Peyer's patch (tissue), 4 donors: ENCODE measurements around the gene ZNF184. TPM values are rescaled to one million over a fixed set of nuclear protein-coding genes. Genes with fewer than 3 reads are reported as not detected.

Experiments
- DNase-seq, 3 donors: peaks; one replicate each; pipeline ENCODE4 v3.0.0-alpha.2; 2017 to 2019
- H3K27ac ChIP-seq, 4 donors: fragments of 200-600 bp; sonication (generic); one replicate each; pipeline ENCODE4 v1.5.1; 2016 to 2019
- H3K27me3 ChIP-seq, 2 donors: fragments of 200-600 bp; sonication (generic); one replicate each; pipeline ENCODE4 v1.5.1; 2019
- H3K36me3 ChIP-seq, 3 donors: fragments of 200-600 bp; sonication (generic); one replicate each; pipeline ENCODE4 v1.5.1; 2016 to 2019
- H3K4me1 ChIP-seq, 4 donors: fragments of 200-600 bp; sonication (generic); one replicate each; pipeline ENCODE4 v1.5.1; 2016 to 2019
- H3K4me3 ChIP-seq, 4 donors: fragments of 200-600 bp; sonication (generic); 1 replicate in 3 of 4; 2 replicates in 1 of 4; pipeline ENCODE4 v1.5.1; 2016 to 2019; ENCODE audit warnings: mild to moderate bottlenecking in 1 of 4
- H3K9me3 ChIP-seq, 4 donors: fragments of 200-600 bp; sonication (generic); one replicate each; pipeline ENCODE4 v1.5.1; 2016 to 2019; ENCODE audit warnings: mild to moderate bottlenecking in 1 of 4
- CTCF ChIP-seq, 6 experiments: fragments of 450-650 bp in 4 of 6; fragments of 200-600 bp in 2 of 6; sonication (generic) in 1 of 6; IDR thresholded peaks; one replicate each; pipeline ENCODE4 v1.5.1; 2017 to 2019; ENCODE audit warnings: antibody characterized with exemption in 6 of 6, mild to moderate bottlenecking in 3 of 6, moderate library complexity in 1 of 6
- POLR2A ChIP-seq, 2 donors: fragments of 450-650 bp; IDR thresholded peaks; one replicate each; pipeline ENCODE4 v1.5.1; 2017; ENCODE audit warnings: antibody characterized with exemption in 2 of 2, mild to moderate bottlenecking in 2 of 2, moderate library complexity in 2 of 2
- total RNA-seq, 4 donors: library from RNA; depleted of rRNA; stranded (reverse); fragments of >200 nt; gene quantifications; one replicate each; pipeline ENCODE4 v1.1.0, GENCODE V29; 2016

The ZNF184 gene
- total RNA-seq, 4 donors from 2014 or later = 4.9 to 6.8 (median 5.8) TPM

- DNase-seq = peak in 2 of 3 donors; percentile 69 to 79
- Histone ChIP-seq H3K27me3 (no peaks in the 10 kb centered on the region), H3K36me3 (no peaks in the 10 kb centered on the region), H3K4me3 (peak overlapping the region; percentile 36 to 47 (median 42)), H3K4me1 (no peaks in the 10 kb centered on the region), H3K27ac (peak overlapping the region in 2 of 4 donors; percentile 24 to 60), H3K9me3 (no peaks in the 10 kb centered on the region)
- TF ChIP-seq POLR2A (IDR thresholded peaks at IDR 0.05) (no peak), CTCF (IDR thresholded peaks at IDR 0.05) (no peak)
Measured at GRCh38 chr6:27502508-27503435, 29.9 kb upstream of the ZNF184 start.

GRCh38 chr6:27501187-27501586, 28.3 kb upstream of the ZNF184 start:
- H3K4me1 ChIP-seq = no peaks in the 10 kb centered on the region
- H3K27me3 ChIP-seq = no peaks in the 10 kb centered on the region
- no peaks in the 10 kb centered on the region for H3K36me3 ChIP-seq
- no peak overlapping the region for H3K4me3 ChIP-seq
- DNase-seq = no peak
- TF ChIP-seq CTCF (IDR thresholded peaks at IDR 0.05) (no peak), POLR2A (IDR thresholded peaks at IDR 0.05) (no peak)
- no peak overlapping the region for H3K27ac ChIP-seq
- H3K9me3 ChIP-seq = no peaks in the 10 kb centered on the region

- no peak for DNase-seq
- Histone ChIP-seq H3K27ac (no peak overlapping the region), H3K4me1 (peaks cover 0 to 4% (median 0%) of the 10 kb centered on the region in 4 donors), H3K4me3 (no peak overlapping the region), H3K9me3 (peaks cover 0 to 4% (median 0%) of the 10 kb centered on the region in 4 donors), H3K36me3 (no peaks in the 10 kb centered on the region), H3K27me3 (no peaks in the 10 kb centered on the region)
- TF ChIP-seq CTCF (IDR thresholded peaks at IDR 0.05) (no peak), POLR2A (IDR thresholded peaks at IDR 0.05) (no peak)
Measured at GRCh38 chr6:27500177-27500576, 27.3 kb upstream of the ZNF184 start.

GRCh38 chr6:27495386-27496135, 22.7 kb upstream of the ZNF184 start:
- DNase-seq = no peak
- Histone ChIP-seq H3K9me3 (peaks cover 0 to 4% (median 0%) of the 10 kb centered on the region in 4 donors), H3K4me1 (peaks cover 0 to 5% (median 0%) of the 10 kb centered on the region in 4 donors), H3K36me3 (no peaks in the 10 kb centered on the region), H3K4me3 (peak overlapping the region in 2 of 4 donors; percentile 36 to 37), H3K27me3 (no peaks in the 10 kb centered on the region), H3K27ac (no peak overlapping the region)
- TF ChIP-seq POLR2A (IDR thresholded peaks at IDR 0.05) (no peak), CTCF (IDR thresholded peaks at IDR 0.05) (no peak)

GRCh38 chr6:27494987-27495385, 22.1 kb upstream of the ZNF184 start:
- Histone ChIP-seq H3K27ac (no peak overlapping the region), H3K4me1 (peaks cover 0 to 5% (median 0%) of the 10 kb centered on the region in 4 donors), H3K36me3 (no peaks in the 10 kb centered on the region), H3K9me3 (peaks cover 0 to 4% (median 0%) of the 10 kb centered on the region in 4 donors), H3K27me3 (no peaks in the 10 kb centered on the region), H3K4me3 (peak overlapping the region in 2 of 4 donors; percentile 36 to 37)
- no peak for DNase-seq
- TF ChIP-seq POLR2A (IDR thresholded peaks at IDR 0.05) = no peak
- no peak for TF ChIP-seq CTCF (IDR thresholded peaks at IDR 0.05)
